HG02759 (cell line): Measurements from ENCODE around the gene NDUFB3.
"Not testable (repeated sequence)": the region's sequence is repeated elsewhere in the genome, so short reads cannot be mapped to it uniquely, and the experiment has no call there.

ENCODE experiments used
- ATAC-seq: cut with Tn5 transposase; IDR thresholded peaks from one replicate; pipeline ENCODE4 v1.9.1; 2021; ENCODE audit warnings: mild to moderate bottlenecking, moderate library complexity; ENCODE audit not compliant: unreplicated experiment

The NDUFB3 gene

GRCh38 chr2:201090574-201090973, 18.8 kb downstream of the NDUFB3 start:
- no peak for ATAC-seq

GRCh38 chr2:201093573-201093972, 21.8 kb downstream of the NDUFB3 start:
- ATAC-seq, result no peak

GRCh38 chr2:201100497-201100896, 28.7 kb downstream of the NDUFB3 start:
- no peak for ATAC-seq

- ATAC-seq, result no peak
Observed at GRCh38 chr2:201105759-201106158, 34.0 kb downstream of the NDUFB3 start.

- no peak for ATAC-seq
Observed at GRCh38 chr2:201107624-201108023, 35.8 kb downstream of the NDUFB3 start.

GRCh38 chr2:201108341-201108740, 36.5 kb downstream of the NDUFB3 start:
- no peak for ATAC-seq

- ATAC-seq, result no peak
Observed at GRCh38 chr2:201109186-201109585, 37.4 kb downstream of the NDUFB3 start.

GRCh38 chr2:201110615-201111014, 38.8 kb downstream of the NDUFB3 start:
- no peak for ATAC-seq

- no peak for ATAC-seq
Observed at GRCh38 chr2:201111096-201111495, 39.3 kb downstream of the NDUFB3 start.

- ATAC-seq, result no peak
Observed at GRCh38 chr2:201114350-201114749, 42.5 kb downstream of the NDUFB3 start.

- ATAC-seq, result no peak
Observed at GRCh38 chr2:201114846-201115245, 43.0 kb downstream of the NDUFB3 start.

- peak; percentile 34 for ATAC-seq
Observed at GRCh38 chr2:201116115-201116958, 44.5 kb downstream of the NDUFB3 start, which contains the start of gene CFLAR. TSS of gene CFLAR (plus strand) at chr2:201116164. CDS start at chr2:201129866, 13,702 bp downstream.

GRCh38 chr2:201116959-201117734, 45.3 kb downstream of the NDUFB3 start:
- peak; percentile 12 for ATAC-seq

- ATAC-seq, result not testable (repeated sequence)
Observed at GRCh38 chr2:201117735-201118094, 45.9 kb downstream of the NDUFB3 start.

GRCh38 chr2:201118121-201118960, 46.5 kb downstream of the NDUFB3 start:
- ATAC-seq, result peak; percentile 62

- no peak for ATAC-seq
Observed at GRCh38 chr2:201118961-201119854, 47.4 kb downstream of the NDUFB3 start.

GRCh38 chr2:201122276-201122675, 50.5 kb downstream of the NDUFB3 start:
- ATAC-seq, result no peak

GRCh38 chr2:201126308-201127151, 54.7 kb downstream of the NDUFB3 start:
- peak; percentile 20 for ATAC-seq

GRCh38 chr2:201127152-201127511, 55.3 kb downstream of the NDUFB3 start:
- no peak for ATAC-seq
